Breast epithelium (tissue), 3 donors: ENCODE data around the gene DCLK1.

Source experiments
- CTCF ChIP-seq, 3 donors: fragments of 450-650 bp; IDR thresholded peaks; one replicate each; pipeline ENCODE4 v1.5.1; 2016 to 2017; ENCODE audit warnings: antibody characterized with exemption in 3 of 3, mild to moderate bottlenecking in 3 of 3, moderate library complexity in 3 of 3
- POLR2A ChIP-seq: fragments of 450-650 bp; IDR thresholded peaks from one replicate; pipeline ENCODE4 v1.6.1; 2016; ENCODE audit warnings: antibody characterized with exemption, mild to moderate bottlenecking, moderate library complexity

- no peak for TF ChIP-seq CTCF (IDR thresholded peaks at IDR 0.05)
- TF ChIP-seq POLR2A: no peak
Measured at GRCh38 chr13:35917252-35917941, 213.8 kb downstream of the DCLK1 start.
